SK-N-SH treated with all-trans-retinoic acid at 6 μM for 48 hours (cell line): ENCODE results near the gene OR6X1.

ENCODE experiments used
- ATAC-seq: fragments of 200-7000 bp; cut with Tn5 transposase; 3 replicates; pipeline ENCODE4 v1.9.1; 2020; ENCODE audit warnings: mild to moderate bottlenecking, moderate library complexity
- ARNTL ChIP-seq: fragments of 450-650 bp; formaldehyde crosslinking; IDR thresholded peaks from 2 replicates; pipeline ENCODE4 v1.5.0; 2020; ENCODE audit warnings: low read depth, mild to moderate bottlenecking, moderate library complexity, borderline replicate concordance
- BACH2 ChIP-seq: fragments of 250-450 bp; sonication (Bioruptor Pico); IDR thresholded peaks from 2 replicates; pipeline ENCODE4 v1.9.0; 2021; ENCODE audit warnings: mild to moderate bottlenecking, borderline replicate concordance
- CREB5 ChIP-seq: fragments of 250-450 bp; sonication (Bioruptor Pico); IDR thresholded peaks from 2 replicates; pipeline ENCODE4 v1.5.1; 2020; ENCODE audit warnings: low read depth, mild to moderate bottlenecking, moderate library complexity
- CSDC2 ChIP-seq: fragments of 250-450 bp; sonication (Bioruptor Pico); IDR thresholded peaks from 2 replicates; pipeline ENCODE4 v1.5.0; 2020; ENCODE audit warnings: mild to moderate bottlenecking, moderate library complexity
- CSRNP3 ChIP-seq: fragments of 250-450 bp; sonication (Bioruptor Pico); IDR thresholded peaks from 2 replicates; pipeline ENCODE4 v1.5.1; 2021; ENCODE audit warnings: mild to moderate bottlenecking, moderate library complexity
- ESRRG ChIP-seq: fragments of 250-450 bp; sonication (Bioruptor Pico); IDR thresholded peaks from 2 replicates; pipeline ENCODE4 v1.6.1; 2021; ENCODE audit warnings: mild to moderate bottlenecking
- GLIS3 ChIP-seq: fragments of 250-450 bp; sonication (Bioruptor Pico); IDR thresholded peaks from 2 replicates; pipeline ENCODE4 v1.5.0; 2020; ENCODE audit warnings: mild to moderate bottlenecking, moderate library complexity
- OSR1 ChIP-seq: fragments of 250-450 bp; sonication (Bioruptor Pico); IDR thresholded peaks from 2 replicates; pipeline ENCODE4 v1.8.0; 2022; ENCODE audit warnings: moderate library complexity, mild to moderate bottlenecking, inconsistent platforms
- PATZ1 ChIP-seq: fragments of 250-450 bp; sonication (Bioruptor Pico); IDR thresholded peaks from 2 replicates; pipeline ENCODE4 v1.8.0; 2020; ENCODE audit warnings: mild to moderate bottlenecking, moderate library complexity, borderline replicate concordance
- POU6F1 ChIP-seq: fragments of 250-450 bp; sonication (Bioruptor Pico); IDR thresholded peaks from 2 replicates; pipeline ENCODE4 v1.8.0; 2021; ENCODE audit warnings: low read depth, mild to moderate bottlenecking, moderate library complexity, borderline replicate concordance
- PPARA ChIP-seq: fragments of 250-450 bp; sonication (Bioruptor Pico); IDR thresholded peaks from 2 replicates; pipeline ENCODE4 v1.5.0; 2020; ENCODE audit warnings: mild to moderate bottlenecking, borderline replicate concordance
- RARB ChIP-seq: fragments of 250-450 bp; sonication (Bioruptor Pico); IDR thresholded peaks from 2 replicates; pipeline ENCODE4 v1.8.0; 2021; ENCODE audit warnings: mild to moderate bottlenecking, moderate library complexity
- SNAI2 ChIP-seq: fragments of 250-450 bp; sonication (Bioruptor Pico); IDR thresholded peaks from 2 replicates; pipeline ENCODE4 v1.5.0; 2020; ENCODE audit warnings: mild to moderate bottlenecking, moderate library complexity
- TCF4 ChIP-seq: fragments of 250-450 bp; sonication (Bioruptor Pico); IDR thresholded peaks from 2 replicates; pipeline ENCODE4 v1.8.0; 2021; ENCODE audit warnings: mild to moderate bottlenecking, moderate library complexity, borderline replicate concordance
- TOX ChIP-seq: fragments of 250-450 bp; sonication (Bioruptor Pico); IDR thresholded peaks from 2 replicates; pipeline ENCODE4 v1.8.0; 2021; ENCODE audit warnings: mild to moderate bottlenecking, moderate library complexity, borderline replicate concordance
- TSHZ2 ChIP-seq: fragments of 250-450 bp; sonication (Bioruptor Pico); IDR thresholded peaks from 2 replicates; pipeline ENCODE4 v1.5.0; 2020; ENCODE audit warnings: mild to moderate bottlenecking, moderate library complexity
- ZC3H10 ChIP-seq: fragments of 250-450 bp; sonication (Bioruptor Pico); IDR thresholded peaks from 2 replicates; pipeline ENCODE4 v1.5.1; 2021; ENCODE audit warnings: mild to moderate bottlenecking, moderate library complexity
- ZFP3 ChIP-seq: fragments of 250-450 bp; sonication (Bioruptor Pico); IDR thresholded peaks from 2 replicates; pipeline ENCODE4 v1.5.0; 2020; ENCODE audit warnings: mild to moderate bottlenecking, moderate library complexity
- ZFP30 ChIP-seq: fragments of 450-650 bp; formaldehyde crosslinking; IDR thresholded peaks from 2 replicates; pipeline ENCODE4 v1.5.0; 2022; ENCODE audit warnings: mild to moderate bottlenecking, moderate library complexity
- ZNF565 ChIP-seq: fragments of 450-650 bp; formaldehyde crosslinking; conservative IDR thresholded peaks from 2 replicates; pipeline ENCODE4 v1.5.0; 2020; ENCODE audit warnings: low read depth, mild to moderate bottlenecking, moderate library complexity
- ZNF8 ChIP-seq: fragments of 450-650 bp; formaldehyde crosslinking; IDR thresholded peaks from 2 replicates; pipeline ENCODE4 v1.5.0; 2020; ENCODE audit warnings: mild to moderate bottlenecking, moderate library complexity

Gene OR6X1

GRCh38 chr11:123783536-123783935 is 29.2 kb upstream of the OR6X1 start:
- TF ChIP-seq GLIS3 (CRISPR knock-in tag) (no peak), BACH2 (CRISPR knock-in tag) (no peak), CSDC2 (CRISPR knock-in tag) (no peak)
- ATAC-seq: no peak

- TF ChIP-seq ZNF8 (CRISPR knock-in tag) (no peak), PATZ1 (CRISPR knock-in tag) (no peak), CREB5 (CRISPR knock-in tag) (no peak), POU6F1 (CRISPR knock-in tag) (no peak), PPARA (CRISPR knock-in tag) (no peak), OSR1 (no peak), GLIS3 (CRISPR knock-in tag) (no peak), CSDC2 (CRISPR knock-in tag) (no peak), CSRNP3 (CRISPR knock-in tag) (no peak), ARNTL (CRISPR knock-in tag) (no peak), ZNF565 (CRISPR knock-in tag) (no peak), SNAI2 (CRISPR knock-in tag) (no peak), TOX (no peak), TCF4 (CRISPR knock-in tag) (no peak)
- ATAC-seq: no peak
Measured at GRCh38 chr11:123778511-123778910, 24.2 kb upstream of the OR6X1 start.

GRCh38 chr11:123775715-123776549 is 21.6 kb upstream of the OR6X1 start:
- ATAC-seq: no peak
- no peak for TF ChIP-seq ARNTL (CRISPR knock-in tag)
- no peak for TF ChIP-seq RARB
- no peak for TF ChIP-seq ESRRG (CRISPR knock-in tag)

GRCh38 chr11:123775289-123775688 is 21.0 kb upstream of the OR6X1 start:
- no peak for ATAC-seq
- no peak for TF ChIP-seq CSDC2 (CRISPR knock-in tag)
- no peak for TF ChIP-seq RARB
- TF ChIP-seq ZNF8 (CRISPR knock-in tag): no peak
- no peak for TF ChIP-seq TOX
- no peak for TF ChIP-seq ZNF565 (CRISPR knock-in tag)
- TF ChIP-seq SNAI2 (CRISPR knock-in tag): no peak
- TF ChIP-seq ZC3H10: no peak
- TF ChIP-seq TCF4 (CRISPR knock-in tag): no peak
- TF ChIP-seq PPARA (CRISPR knock-in tag): no peak
- TF ChIP-seq OSR1: no peak
- TF ChIP-seq ZFP30: no peak
- no peak for TF ChIP-seq ZFP3 (CRISPR knock-in tag)
- TF ChIP-seq ARNTL (CRISPR knock-in tag): no peak
- TF ChIP-seq ESRRG (CRISPR knock-in tag): no peak
- TF ChIP-seq CREB5 (CRISPR knock-in tag): no peak
- no peak for TF ChIP-seq CSRNP3 (CRISPR knock-in tag)
- no peak for TF ChIP-seq TSHZ2 (CRISPR knock-in tag)
